Raji (cell line): ENCODE results near the gene RYR1.
A peak's percentile ranks its signal among the peaks of the same experiment; 100 is the strongest.

Source experiments
- POLR2A ChIP-seq: IDR thresholded peaks from 2 replicates; pipeline ENCODE4 v1.6.1; 2011; ENCODE audit warnings: low read depth, low read length, control low read depth; ENCODE audit not compliant: insufficient read depth

RYR1 gene

GRCh38 chr19:38392707-38393308 lies 40.7 kb upstream of the RYR1 start:
- no peak for TF ChIP-seq POLR2A

GRCh38 chr19:38394488-38394887 lies 39.0 kb upstream of the RYR1 start:
- no peak for TF ChIP-seq POLR2A

- no peak for TF ChIP-seq POLR2A
These were observed 37.9 kb upstream of the RYR1 start for GRCh38 chr19:38395381-38396114.

- TF ChIP-seq POLR2A = no peak
These were observed 34.4 kb upstream of the RYR1 start for GRCh38 chr19:38399081-38399480.

GRCh38 chr19:38399537-38399936 lies 34.0 kb upstream of the RYR1 start:
- TF ChIP-seq POLR2A = no peak

- no peak for TF ChIP-seq POLR2A
These were observed 33.1 kb upstream of the RYR1 start for GRCh38 chr19:38400361-38400760.

GRCh38 chr19:38401148-38401547 lies 32.3 kb upstream of the RYR1 start:
- no peak for TF ChIP-seq POLR2A

- peak; percentile 23; the same call in 1 of the 2 replicates for TF ChIP-seq POLR2A
These were observed 30.9 kb upstream of the RYR1 start for GRCh38 chr19:38402623-38402966.

GRCh38 chr19:38402967-38403674 lies 30.4 kb upstream of the RYR1 start, which contains the start of gene FAM98C:
Gene FAM98C (plus strand): TSS chr19:38403093. CDS start chr19:38403154, 61 bp downstream.
- TF ChIP-seq POLR2A = peak; percentile 70

- no peak for TF ChIP-seq POLR2A
These were observed 28.6 kb upstream of the RYR1 start for GRCh38 chr19:38404858-38405257.

GRCh38 chr19:38405276-38405675 lies 28.2 kb upstream of the RYR1 start:
- no peak for TF ChIP-seq POLR2A

- no peak for TF ChIP-seq POLR2A
These were observed 23.8 kb upstream of the RYR1 start for GRCh38 chr19:38409631-38410133.

- 0 out of 2 replicates have a peak, but pooled peaks have one; percentile 16 for TF ChIP-seq POLR2A
These were observed 22.3 kb upstream of the RYR1 start for GRCh38 chr19:38411041-38411712.

- TF ChIP-seq POLR2A = no peak
These were observed 21.0 kb upstream of the RYR1 start for GRCh38 chr19:38412491-38412890.

- no peak for TF ChIP-seq POLR2A
These were observed 20.5 kb upstream of the RYR1 start for GRCh38 chr19:38412961-38413360.
